PC-3 (cell line): Measurements from ENCODE around the gene INTS4. TPM values are rescaled to one million over a fixed set of nuclear protein-coding genes. Genes with fewer than 3 reads are reported as not detected.
"Not testable (repeated sequence)": the region's sequence is repeated elsewhere in the genome, so short reads cannot be mapped to it uniquely, and the experiment has no call there.

ENCODE experiments used
- ATAC-seq: fragments of 200-7000 bp; cut with Tn5 transposase; 2 replicates; pipeline ENCODE4 v1.9.1; 2020; ENCODE audit warnings: mild to moderate bottlenecking, moderate library complexity
- BruUV-seq: library from RNA; stranded (reverse); fragments of 400-500 nt; replicated peaks from 2 replicates; lab custom pipeline; 2021; lab: Mats Ljungman, UMichigan
- CTCF ChIA-PET: fragments of 300-600 bp; sonication (Branson Sonifier 250); formaldehyde crosslinking; loops from one replicate; lab custom pipeline; 2022; ENCODE audit warnings: antibody characterized with exemption; lab: Charles Lee
- POLR2A ChIA-PET: fragments of 300-600 bp; sonication (Branson Sonifier 250); formaldehyde crosslinking; loops from one replicate; lab custom pipeline; 2022; ENCODE audit warnings: antibody characterized with exemption; ENCODE audit not compliant: unreplicated experiment; lab: Charles Lee
- DNase-seq: peaks from one replicate; pipeline ENCODE4 v3.0.0-alpha.2; 2015
- H2AFZ ChIP-seq: fragments of 300-600 bp; sonication (generic); 2 replicates; pipeline ENCODE4 v1.6.0; 2016; ENCODE audit warnings: antibody characterized with exemption, low read length
- H3F3A ChIP-seq: fragments of 300-600 bp; sonication (generic); one replicate; pipeline ENCODE4 v1.6.0; 2017; ENCODE audit warnings: antibody characterized with exemption, low read length, control low read depth, mild to moderate bottlenecking; ENCODE audit not compliant: unreplicated experiment
- H3K27ac ChIP-seq: fragments of 300-600 bp; sonication (generic); 2 replicates; pipeline ENCODE4 v1.5.1; 2016; ENCODE audit warnings: mild to moderate bottlenecking, low read length
- H3K27me3 ChIP-seq: fragments of 300-600 bp; sonication (generic); 2 replicates; pipeline ENCODE4 v1.6.1; 2016; ENCODE audit warnings: low read length, mixed read lengths
- H3K36me3 ChIP-seq: fragments of 300-600 bp; sonication (generic); 2 replicates; pipeline ENCODE4 v1.6.1; 2016; ENCODE audit warnings: low read depth, mixed run types, low read length, mixed read lengths
- H3K4me1 ChIP-seq: fragments of 300-600 bp; sonication (generic); 2 replicates; pipeline ENCODE4 v1.5.1; 2016; ENCODE audit warnings: low read length; ENCODE audit not compliant: insufficient read depth
- H3K4me2 ChIP-seq: fragments of 300-600 bp; sonication (generic); 2 replicates; pipeline ENCODE4 v1.6.0; 2016; ENCODE audit warnings: low read length
- H3K4me3 ChIP-seq: fragments of 300-600 bp; sonication (generic); 2 replicates; pipeline ENCODE4 v1.5.1; 2016; ENCODE audit warnings: mild to moderate bottlenecking, low read length, mixed read lengths
- H3K79me2 ChIP-seq: fragments of 300-600 bp; sonication (generic); 2 replicates; pipeline ENCODE4 v1.6.1; 2017; ENCODE audit warnings: low read length, mixed read lengths
- H3K9ac ChIP-seq: fragments of 300-600 bp; sonication (generic); 2 replicates; pipeline ENCODE4 v1.6.0; 2016; ENCODE audit warnings: mild to moderate bottlenecking, low read length
- H3K9me2 ChIP-seq: fragments of 300-600 bp; sonication (generic); replicated peaks from 2 replicates; pipeline ENCODE4 v1.6.1; 2016; ENCODE audit warnings: mixed run types, low read length, mixed read lengths
- H3K9me3 ChIP-seq: fragments of 300-600 bp; sonication (generic); 2 replicates; pipeline ENCODE4 v1.6.1; 2016; ENCODE audit warnings: low read length, mixed read lengths
- H4K20me1 ChIP-seq: fragments of 300-600 bp; sonication (generic); 2 replicates; pipeline ENCODE4 v1.6.1; 2016; ENCODE audit warnings: low read length, mixed read lengths
- CTCF ChIP-seq: fragments of 300-600 bp; sonication (generic); conservative IDR thresholded peaks from 2 replicates; pipeline ENCODE4 v1.5.1; 2017; ENCODE audit warnings: antibody characterized with exemption, low read depth, mild to moderate bottlenecking, low read length
- EZH2 ChIP-seq: fragments of 300-600 bp; sonication (generic); IDR thresholded peaks from one replicate; pipeline ENCODE4 v1.6.1; 2017; ENCODE audit warnings: antibody characterized with exemption, mild to moderate bottlenecking, low read length; ENCODE audit not compliant: unreplicated experiment
- EZH2phosphoT487 ChIP-seq: fragments of 300-600 bp; sonication (generic); IDR thresholded peaks from 2 replicates; pipeline ENCODE4 v1.6.1; 2018; ENCODE audit warnings: mild to moderate bottlenecking, antibody characterized with exemption, low read length, borderline replicate concordance
- intact Hi-C: fragments of 100-400 bp; cut with micrococcal nuclease; formaldehyde crosslinking; loops from 2 replicates; pipeline ENCODE4 v1.9.0; 2023
- total RNA-seq: library from RNA; depleted of rRNA; stranded (reverse); fragments of >200 nt; gene quantifications from 2 replicates; pipeline ENCODE4 v1.2.3, GENCODE V29; 2014

INTS4 gene
- total RNA-seq, 1 experiment from 2014 or later, result 50.8 TPM

GRCh38 chr11:77966338-77966737 lies 28.1 kb downstream of the INTS4 start:
- 0 out of 2 replicates have a peak, but pooled peaks cover 2% of the 10 kb centered on the region for H4K20me1 ChIP-seq
- DNase-seq (no peak), ATAC-seq (no peak)
- CTCF ChIA-PET, result no interaction called here
- no TSS peak for BruUV-seq
- H3K36me3 ChIP-seq, result 0 out of 2 replicates have a peak, but pooled peaks cover 3% of the 10 kb centered on the region
- H3K4me3 ChIP-seq, result no peak overlapping the region
- H3K9me2 ChIP-seq, result no peaks in the 10 kb centered on the region
- no peaks in the 10 kb centered on the region for H3K79me2 ChIP-seq
- no peak overlapping the region for H2AFZ ChIP-seq
- no peaks in the 10 kb centered on the region for H3F3A ChIP-seq
- TF ChIP-seq EZH2 (no peak), CTCF (no peak)
- H3K9ac ChIP-seq, result no peak overlapping the region
- intact Hi-C loops, result no loop called here
- H3K4me1 ChIP-seq, result no peaks in the 10 kb centered on the region
- no peak overlapping the region for H3K27ac ChIP-seq
- no peaks in the 10 kb centered on the region for H3K9me3 ChIP-seq
- H3K4me2 ChIP-seq, result no peak overlapping the region
- POLR2A ChIA-PET, result no interaction called here
- H3K27me3 ChIP-seq, result no peaks in the 10 kb centered on the region

- Histone ChIP-seq H3K4me2 (no peak overlapping the region), H3K9me2 (no peaks in the 10 kb centered on the region), H4K20me1 (no peaks in the 10 kb centered on the region), H3K9ac (no peak overlapping the region), H3K36me3 (peaks cover 17% of the 10 kb centered on the region), H2AFZ (no peak overlapping the region), H3K27me3 (no peaks in the 10 kb centered on the region), H3K79me2 (no peaks in the 10 kb centered on the region), H3K27ac (no peak overlapping the region), H3F3A (no peaks in the 10 kb centered on the region), H3K4me1 (no peaks in the 10 kb centered on the region), H3K4me3 (no peak overlapping the region), H3K9me3 (no peaks in the 10 kb centered on the region)
- no peak for DNase-seq
- ChIA-PET CTCF (no interaction called here), POLR2A (no interaction called here)
- intact Hi-C loops, result no loop called here
- TF ChIP-seq EZH2, result no peak
- TF ChIP-seq CTCF, result no peak
- no peak for TF ChIP-seq EZH2phosphoT487
- no TSS peak for BruUV-seq
- ATAC-seq, result no peak
Measured at GRCh38 chr11:77959434-77959833, 35.0 kb downstream of the INTS4 start.

- H3K4me3 ChIP-seq, DNase-seq, H3K9me3 ChIP-seq, CTCF ChIA-PET, intact Hi-C loops, H3K9me2 ChIP-seq, POLR2A ChIA-PET, H3K9ac ChIP-seq, H3K27me3 ChIP-seq, H3K27ac ChIP-seq, H3K79me2 ChIP-seq, H2AFZ ChIP-seq, ATAC-seq, H3K4me2 ChIP-seq, H3F3A ChIP-seq, BruUV-seq, H3K4me1 ChIP-seq, H4K20me1 ChIP-seq: not testable (repeated sequence)
- H3K36me3 ChIP-seq, result peaks cover 17% of the 10 kb centered on the region
Measured at GRCh38 chr11:77958583-77959177, 35.8 kb downstream of the INTS4 start.

GRCh38 chr11:77943296-77943695 lies 51.2 kb downstream of the INTS4 start:
- H3K27ac ChIP-seq, CTCF ChIA-PET, POLR2A ChIA-PET, H3K9me3 ChIP-seq, DNase-seq, H2AFZ ChIP-seq, H3K9ac ChIP-seq, H3K36me3 ChIP-seq, BruUV-seq, H3K27me3 ChIP-seq, H3K4me2 ChIP-seq, H3K79me2 ChIP-seq, H3K4me3 ChIP-seq, H4K20me1 ChIP-seq, H3F3A ChIP-seq, ATAC-seq, H3K4me1 ChIP-seq, intact Hi-C loops, H3K9me2 ChIP-seq: not testable (repeated sequence)

- intact Hi-C loops, H3K4me1 ChIP-seq, BruUV-seq, H3K9ac ChIP-seq, ATAC-seq, H3F3A ChIP-seq, H3K9me2 ChIP-seq, H3K27me3 ChIP-seq, H3K27ac ChIP-seq, H2AFZ ChIP-seq, H3K9me3 ChIP-seq, POLR2A ChIA-PET, CTCF ChIA-PET, H3K36me3 ChIP-seq, H3K4me3 ChIP-seq, H3K4me2 ChIP-seq, H4K20me1 ChIP-seq, H3K79me2 ChIP-seq, DNase-seq: not testable (repeated sequence)
Measured at GRCh38 chr11:77942465-77942864, 52.0 kb downstream of the INTS4 start.
